Activated CD4-positive, CD25-positive, alpha-beta regulatory T cell treated with anti-CD3 and anti-CD28 coated beads, Interleukin-2, amount 50 U/mL, for 16 hours (primary cell): ENCODE data around the gene SELPLG.
A peak's percentile ranks its signal among the peaks of the same experiment; 100 is the strongest.
"Not testable (repeated sequence)": the region's sequence is repeated elsewhere in the genome, so short reads cannot be mapped to it uniquely, and the experiment has no call there.

Experiments used
- DNase-seq: peaks from one replicate; pipeline ENCODE4 v3.0.0-alpha.2; 2020; ENCODE audit warnings: low read depth, low spot score

SELPLG gene

GRCh38 chr12:108633534-108634248 is at the start of gene SELPLG:
TSS of gene SELPLG (minus strand) at chr12:108633894. CDS start at chr12:108624307, 9,587 bp downstream.
- peak; percentile 70 for DNase-seq

GRCh38 chr12:108681317-108681716 is 47.6 kb upstream of the SELPLG start:
- no peak for DNase-seq

GRCh38 chr12:108679106-108679681 is 45.5 kb upstream of the SELPLG start:
- DNase-seq: no peak

GRCh38 chr12:108678104-108678730 is 44.5 kb upstream of the SELPLG start:
- DNase-seq: no peak

GRCh38 chr12:108677381-108677780 is 43.7 kb upstream of the SELPLG start:
- no peak for DNase-seq

- DNase-seq: no peak
These were observed 43.0 kb upstream of the SELPLG start for GRCh38 chr12:108676707-108677106.

GRCh38 chr12:108675792-108676191 is 42.1 kb upstream of the SELPLG start:
- DNase-seq: no peak

- no peak for DNase-seq
These were observed 38.4 kb upstream of the SELPLG start for GRCh38 chr12:108672054-108672453.

- DNase-seq: no peak
These were observed 37.4 kb upstream of the SELPLG start for GRCh38 chr12:108671110-108671509.

- DNase-seq: no peak
These were observed 36.5 kb upstream of the SELPLG start for GRCh38 chr12:108670066-108670631.

GRCh38 chr12:108668542-108668941 is 34.8 kb upstream of the SELPLG start:
- DNase-seq: no peak

GRCh38 chr12:108668063-108668462 is 34.4 kb upstream of the SELPLG start:
- no peak for DNase-seq

GRCh38 chr12:108667349-108667748 is 33.7 kb upstream of the SELPLG start:
- DNase-seq: no peak

- DNase-seq: no peak
These were observed 32.7 kb upstream of the SELPLG start for GRCh38 chr12:108666401-108666881.

- no peak for DNase-seq
These were observed 32.0 kb upstream of the SELPLG start for GRCh38 chr12:108665608-108666202.

GRCh38 chr12:108664338-108665258 is 30.9 kb upstream of the SELPLG start:
- peak; percentile 74 for DNase-seq

GRCh38 chr12:108663324-108664015 is 29.8 kb upstream of the SELPLG start:
- no peak for DNase-seq

- DNase-seq: not testable (repeated sequence)
These were observed 24.4 kb upstream of the SELPLG start for GRCh38 chr12:108658115-108658514.

- no peak for DNase-seq
These were observed 23.5 kb upstream of the SELPLG start for GRCh38 chr12:108657130-108657745.

GRCh38 chr12:108656247-108656646 is 22.6 kb upstream of the SELPLG start:
- DNase-seq: not testable (repeated sequence)
